IMR-90 (cell line): ENCODE results near the gene OR52A5. TPM values are rescaled to one million over a fixed set of nuclear protein-coding genes. Genes with fewer than 3 reads are reported as not detected.

Experiments used
- ATAC-seq: fragments of 200-7000 bp; cut with Tn5 transposase; 2 replicates; pipeline ENCODE4 v1.9.1; 2020; ENCODE audit warnings: low read depth, mild to moderate bottlenecking, moderate library complexity
- BruUV-seq: library from RNA; stranded (reverse); fragments of 400-500 nt; replicated peaks from 2 replicates; lab custom pipeline; 2021; lab: Mats Ljungman, UMichigan
- CTCF ChIA-PET: fragments of 300-600 bp; formaldehyde crosslinking; extraction: SDS; loops from one replicate; lab custom pipeline; 2021; ENCODE audit warnings: antibody characterized with exemption; lab: Yijun Ruan, JAX
- POLR2A ChIA-PET: fragments of 300-600 bp; sonication (Branson Sonifier 250); formaldehyde crosslinking; loops from one replicate; lab custom pipeline; 2022; ENCODE audit warnings: antibody characterized with exemption; ENCODE audit not compliant: unreplicated experiment; lab: Charles Lee
- DNase-seq: peaks from one replicate; pipeline ENCODE4 v3.0.0; 2013
- H2AFZ ChIP-seq: replicated peaks from 2 replicates; pipeline ENCODE3; 2013; ENCODE audit warnings: low read length, mild to moderate bottlenecking; ENCODE audit not compliant: poor library complexity
- H2AK5ac ChIP-seq: 2 replicates; pipeline ENCODE4 v1.6.1; 2013; ENCODE audit warnings: low read depth, low read length, inconsistent platforms
- H2AK9ac ChIP-seq: replicated peaks from 2 replicates; pipeline ENCODE3; 2013; ENCODE audit warnings: mild to moderate bottlenecking, low read depth, low read length, moderate library complexity; ENCODE audit not compliant: poor library complexity
- H2BK120ac ChIP-seq: 2 replicates; pipeline ENCODE4 v1.6.1; 2013; ENCODE audit warnings: low read depth, low read length, inconsistent platforms
- H2BK15ac ChIP-seq: 3 replicates; pipeline ENCODE4 v1.6.1; 2013; ENCODE audit warnings: low read depth, low read length, inconsistent platforms
- H2BK20ac ChIP-seq: 2 replicates; pipeline ENCODE4 v1.6.1; 2013; ENCODE audit warnings: low read depth, mild to moderate bottlenecking, inconsistent platforms, low read length, moderate library complexity
- H2BK5ac ChIP-seq: 2 replicates; pipeline ENCODE4 v1.6.1; 2013; ENCODE audit warnings: mild to moderate bottlenecking, low read depth, low read length, inconsistent platforms; ENCODE audit not compliant: poor library complexity, severe bottlenecking
- H3K14ac ChIP-seq: replicated peaks from 2 replicates; pipeline ENCODE4 v1.6.1; 2013; ENCODE audit warnings: low read depth, low read length, inconsistent platforms
- H3K18ac ChIP-seq: 2 replicates; pipeline ENCODE4 v1.6.1; 2013; ENCODE audit warnings: low read depth, low read length, control low read depth
- H3K23ac ChIP-seq: 2 replicates; pipeline ENCODE4 v1.6.1; 2013; ENCODE audit warnings: low read depth, low read length, inconsistent platforms
- H3K27ac ChIP-seq: 2 replicates; pipeline ENCODE4 v1.5.1; 2013; ENCODE audit warnings: mild to moderate bottlenecking, control low read depth, low read length; ENCODE audit not compliant: insufficient read depth
- H3K27me3 ChIP-seq: 2 replicates; pipeline ENCODE4 v1.6.1; 2013; ENCODE audit warnings: low read length; ENCODE audit not compliant: control insufficient read depth, insufficient read depth
- H3K36me3 ChIP-seq: 2 replicates; pipeline ENCODE4 v1.6.1; 2013; ENCODE audit warnings: low read length, mixed read lengths; ENCODE audit not compliant: control insufficient read depth, insufficient read depth
- H3K4ac ChIP-seq: 2 replicates; pipeline ENCODE4 v1.6.1; 2013; ENCODE audit warnings: low read depth, low read length, inconsistent platforms
- H3K4me1 ChIP-seq: 2 replicates; pipeline ENCODE4 v1.6.1; 2013; ENCODE audit warnings: low read length, mixed read lengths; ENCODE audit not compliant: control insufficient read depth, insufficient read depth
- H3K4me2 ChIP-seq: 2 replicates; pipeline ENCODE4 v1.6.1; 2013; ENCODE audit warnings: low read depth, mild to moderate bottlenecking, control low read depth, low read length, moderate library complexity
- H3K4me3 ChIP-seq: 2 replicates; pipeline ENCODE4 v1.5.1; 2013; ENCODE audit warnings: low read depth, mild to moderate bottlenecking, control low read depth, low read length, moderate library complexity; ENCODE audit not compliant: insufficient read depth
- H3K56ac ChIP-seq: 2 replicates; pipeline ENCODE4 v1.6.1; 2013; ENCODE audit warnings: low read length, inconsistent platforms; ENCODE audit not compliant: insufficient read depth; ENCODE audit errors: extremely low read depth
- H3K79me1 ChIP-seq, 2 experiments: 2 replicates each; pipeline ENCODE4 v1.6.1; 2013; ENCODE audit warnings: low read length in 2 of 2, inconsistent platforms in 1 of 2, low read depth in 1 of 2
- H3K9ac ChIP-seq: 2 replicates; pipeline ENCODE4 v1.6.1; 2013; ENCODE audit warnings: low read depth, low read length, control low read depth
- H3K9me1 ChIP-seq: 2 replicates; pipeline ENCODE4 v1.6.1; 2013; ENCODE audit warnings: low read length, inconsistent platforms; ENCODE audit not compliant: insufficient read depth
- H3K9me3 ChIP-seq: 2 replicates; pipeline ENCODE4 v1.6.1; 2013; ENCODE audit warnings: low read length; ENCODE audit not compliant: control insufficient read depth, insufficient read depth
- H4K20me1 ChIP-seq: 2 replicates; pipeline ENCODE4 v1.6.1; 2013; ENCODE audit warnings: low read length, inconsistent platforms; ENCODE audit not compliant: insufficient read depth
- H4K5ac ChIP-seq: 2 replicates; pipeline ENCODE4 v1.6.1; 2013; ENCODE audit warnings: mild to moderate bottlenecking, low read depth, low read length, control low read depth
- H4K8ac ChIP-seq, 2 experiments: 2 replicates each; pipeline ENCODE4 v1.6.1; 2013; ENCODE audit warnings: low read depth in 2 of 2, low read length in 2 of 2, control low read depth in 1 of 2, inconsistent platforms in 1 of 2
- H4K91ac ChIP-seq: 2 replicates; pipeline ENCODE4 v1.6.1; 2013; ENCODE audit warnings: low read depth, low read length, inconsistent platforms; ENCODE audit not compliant: insufficient read depth
- CEBPB ChIP-seq: IDR thresholded peaks from 2 replicates; pipeline ENCODE4 v1.6.1; 2012; ENCODE audit warnings: low read depth, low read length, improper control_type of control experiment
- MAFK ChIP-seq: IDR thresholded peaks from 2 replicates; pipeline ENCODE4 v1.6.1; 2012; ENCODE audit warnings: low read depth, low read length, improper control_type of control experiment
- WGBS, 2 experiments: methylation state at CpG; one replicate each; pipeline versions ENCODE4 v1.1.5 to v1.1.7; 2013; ENCODE audit warnings: missing lambda C conversion rate in 2 of 2; ENCODE audit not compliant: insufficient read length in 1 of 2; ENCODE audit errors: extremely low coverage in 2 of 2; 5-methylcytosine and 5-hydroxymethylcytosine counted together
- dilution Hi-C: fragments of 300-500 bp; cut with HindIII; formaldehyde crosslinking; loops from one replicate; pipeline ENCODE4 v1.14.3; 2018; ENCODE audit warnings: low sequenced_read_pairs; ENCODE audit not compliant: unreplicated experiment
- in situ Hi-C: fragments of 300-500 bp; cut with MboI; formaldehyde crosslinking; loops from 3 replicates; pipeline ENCODE4 v1.14.3; 2019; ENCODE audit warnings: low sequenced_read_pairs, inconsistent platforms, mixed read lengths
- intact Hi-C: fragments of 100-400 bp; cut with micrococcal nuclease; formaldehyde crosslinking; loops from 2 replicates; pipeline ENCODE4 v1.10.0; 2022
- polyA plus RNA-seq, 3 experiments: library from polyadenylated mRNA; depleted of rRNA; stranded (reverse); fragments of >200 nt; gene quantifications; 2 replicates each; pipeline ENCODE4 v1.2.3, GENCODE V29; 2012; ENCODE audit warnings: low replicate concordance in 1 of 3
- total RNA-seq: library from RNA; depleted of rRNA; stranded (reverse); fragments of >200 nt; gene quantifications from 2 replicates; pipeline ENCODE4 v1.2.3, GENCODE V29; 2012

OR52A5 gene
- total and polyA plus RNA-seq, 2 of the 4 experiments (the other 2 are of a cell fraction): not detected

- DNase-seq: no peak
- H2BK120ac ChIP-seq: no peak overlapping the region
- H2AFZ ChIP-seq: no peak overlapping the region
- H2BK5ac ChIP-seq: no peak overlapping the region
- no peak overlapping the region for H3K4me2 ChIP-seq
- H3K4me1 ChIP-seq: no peaks in the 10 kb centered on the region
- H3K4me3 ChIP-seq: no peak overlapping the region
- no peaks in the 10 kb centered on the region for H3K9me1 ChIP-seq
- no CpG with 5 or more reads among the region's 7 CpGs for WGBS, 2 experiments
- H4K8ac ChIP-seq: no peak overlapping the region
- no peaks in the 10 kb centered on the region for H4K20me1 ChIP-seq
- H3K27ac ChIP-seq: no peak overlapping the region
- no peaks in the 10 kb centered on the region for H3K27me3 ChIP-seq
- no peak overlapping the region for H3K4ac ChIP-seq
- no peak overlapping the region for H3K9ac ChIP-seq
- no peak overlapping the region for H3K18ac ChIP-seq
- no peak overlapping the region for H4K91ac ChIP-seq
- no peaks in the 10 kb centered on the region for H3K36me3 ChIP-seq
- in situ Hi-C loops: no loop called here
- no peak for ATAC-seq
- H3K14ac ChIP-seq: no peak overlapping the region
- no peak overlapping the region for H2BK15ac ChIP-seq
- intact Hi-C loops: no loop called here
- TF ChIP-seq CEBPB (no peak), MAFK (no peak)
- H3K79me1 ChIP-seq: no peaks in the 10 kb centered on the region
- H2AK9ac ChIP-seq: no peak overlapping the region
- no peaks in the 10 kb centered on the region for H3K9me3 ChIP-seq
- POLR2A ChIA-PET: no interaction called here
- no peak overlapping the region for H4K5ac ChIP-seq
- CTCF ChIA-PET: no interaction called here
- no peak overlapping the region for H3K56ac ChIP-seq
- BruUV-seq: no TSS peak
- no peak overlapping the region for H3K23ac ChIP-seq
- no peak overlapping the region for H2AK5ac ChIP-seq
- dilution Hi-C loops: no loop called here
- H2BK20ac ChIP-seq: no peak overlapping the region
These were observed 36.8 kb upstream of the OR52A5 start for GRCh38 chr11:5174934-5175333.
